HCT116 (cell line): ENCODE results near the gene MCEMP1.

ENCODE experiments used
- CEBPB ChIP-seq: IDR thresholded peaks from 2 replicates; pipeline ENCODE4 v1.6.1; 2012; ENCODE audit warnings: low read depth
- POLR2A ChIP-seq: IDR thresholded peaks from 2 replicates; pipeline ENCODE4 v1.7.0; 2011; ENCODE audit warnings: borderline replicate concordance; ENCODE audit not compliant: insufficient read depth, insufficient read length; ENCODE audit errors: extremely low read depth
- RAD21 ChIP-seq: IDR thresholded peaks from 2 replicates; pipeline ENCODE4 v1.6.1; 2012; ENCODE audit warnings: low read depth, mild to moderate bottlenecking
- ZFX ChIP-seq: fragments of 450-650 bp; IDR thresholded peaks from 2 replicates; pipeline ENCODE4 v1.6.1; 2017
- TF ChIP-seq, protein P1 (sequence below), 3 experiments: fragments of 200-600 bp in 1 of 3; sonication (generic) in 1 of 3; IDR thresholded peaks in 2 of 3; conservative IDR thresholded peaks in 1 of 3; 2 replicates each; pipeline ENCODE4 v1.5.1; 2012 to 2017; ENCODE audit warnings: low read depth in 2 of 3, low read length in 2 of 3, antibody characterized with exemption in 1 of 3, borderline replicate concordance in 1 of 3, control low read depth in 1 of 3, mild to moderate bottlenecking in 1 of 3, mixed read lengths in 1 of 3, mixed run types in 1 of 3, moderate library complexity in 1 of 3; ENCODE audit not compliant: insufficient read depth in 1 of 3
- TF ChIP-seq, protein P2 (sequence below): IDR thresholded peaks from 2 replicates; pipeline ENCODE4 v1.6.1; 2012
- TF ChIP-seq, protein P3 (sequence below): IDR thresholded peaks from 2 replicates; pipeline ENCODE4 v1.6.1; 2012

DNA sequence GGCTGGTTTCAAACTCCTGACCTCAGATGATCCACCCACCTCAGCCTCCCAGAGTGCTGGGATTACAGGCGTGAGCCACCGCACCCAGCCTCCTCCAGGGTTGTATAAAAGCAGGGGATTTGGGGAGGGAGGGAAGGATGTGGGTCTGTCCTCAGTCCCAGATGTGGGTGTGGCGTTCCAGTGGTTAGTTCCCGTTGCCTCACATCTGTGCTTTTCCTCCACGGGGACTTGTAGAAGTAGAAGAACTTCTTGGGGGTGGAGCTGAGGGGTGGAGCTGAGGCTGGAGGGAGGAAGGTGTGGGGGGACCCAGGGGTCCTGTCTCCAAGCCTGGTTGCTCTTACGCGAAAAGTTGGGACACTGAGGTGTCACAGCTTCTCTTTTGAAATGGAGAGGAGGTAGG, 514 bp upstream of the MCEMP1 start:
- no peak for TF ChIP-seq RAD21
- TF ChIP-seq, protein P1, sequence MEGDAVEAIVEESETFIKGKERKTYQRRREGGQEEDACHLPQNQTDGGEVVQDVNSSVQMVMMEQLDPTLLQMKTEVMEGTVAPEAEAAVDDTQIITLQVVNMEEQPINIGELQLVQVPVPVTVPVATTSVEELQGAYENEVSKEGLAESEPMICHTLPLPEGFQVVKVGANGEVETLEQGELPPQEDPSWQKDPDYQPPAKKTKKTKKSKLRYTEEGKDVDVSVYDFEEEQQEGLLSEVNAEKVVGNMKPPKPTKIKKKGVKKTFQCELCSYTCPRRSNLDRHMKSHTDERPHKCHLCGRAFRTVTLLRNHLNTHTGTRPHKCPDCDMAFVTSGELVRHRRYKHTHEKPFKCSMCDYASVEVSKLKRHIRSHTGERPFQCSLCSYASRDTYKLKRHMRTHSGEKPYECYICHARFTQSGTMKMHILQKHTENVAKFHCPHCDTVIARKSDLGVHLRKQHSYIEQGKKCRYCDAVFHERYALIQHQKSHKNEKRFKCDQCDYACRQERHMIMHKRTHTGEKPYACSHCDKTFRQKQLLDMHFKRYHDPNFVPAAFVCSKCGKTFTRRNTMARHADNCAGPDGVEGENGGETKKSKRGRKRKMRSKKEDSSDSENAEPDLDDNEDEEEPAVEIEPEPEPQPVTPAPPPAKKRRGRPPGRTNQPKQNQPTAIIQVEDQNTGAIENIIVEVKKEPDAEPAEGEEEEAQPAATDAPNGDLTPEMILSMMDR (IDR thresholded peaks at IDR 0.05 in 2 of 3, conservative IDR thresholded peaks at IDR 0.05 in 1 of 3; ENCODE audit: borderline replicate concordance in 1 of 3, insufficient read depth in 1 of 3, low read depth in 2 of 3, low read length in 2 of 3) = no peak
- TF ChIP-seq, protein P2, sequence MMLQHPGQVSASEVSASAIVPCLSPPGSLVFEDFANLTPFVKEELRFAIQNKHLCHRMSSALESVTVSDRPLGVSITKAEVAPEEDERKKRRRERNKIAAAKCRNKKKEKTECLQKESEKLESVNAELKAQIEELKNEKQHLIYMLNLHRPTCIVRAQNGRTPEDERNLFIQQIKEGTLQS = no peak
- TF ChIP-seq ZFX = no peak
- TF ChIP-seq, protein P3, sequence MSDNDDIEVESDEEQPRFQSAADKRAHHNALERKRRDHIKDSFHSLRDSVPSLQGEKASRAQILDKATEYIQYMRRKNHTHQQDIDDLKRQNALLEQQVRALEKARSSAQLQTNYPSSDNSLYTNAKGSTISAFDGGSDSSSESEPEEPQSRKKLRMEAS = no peak
- TF ChIP-seq POLR2A = no peak
- no peak for TF ChIP-seq CEBPB
